ENCODE measurements around the gene SLAMF8.

DNA sequence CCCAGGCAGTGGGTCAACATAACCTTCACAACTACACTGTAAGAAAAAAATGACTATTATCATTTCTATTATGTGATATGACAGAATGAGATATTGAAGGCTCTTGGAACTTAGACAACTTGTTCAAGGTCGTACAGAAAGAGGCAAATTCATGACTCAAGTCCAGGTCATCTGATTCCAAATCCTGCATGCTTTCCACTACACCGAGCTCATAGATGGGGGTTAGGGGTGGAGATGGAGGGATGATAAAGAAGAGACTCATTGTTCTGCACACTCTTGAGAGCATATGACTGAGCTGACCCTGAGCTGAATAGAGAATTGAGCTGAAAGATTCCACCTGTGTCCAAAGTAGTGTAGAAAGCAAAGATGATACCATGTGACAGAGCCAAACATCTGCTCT lies 21.7 kb upstream of the SLAMF8 start:
- TF ChIP-seq, protein P1, sequence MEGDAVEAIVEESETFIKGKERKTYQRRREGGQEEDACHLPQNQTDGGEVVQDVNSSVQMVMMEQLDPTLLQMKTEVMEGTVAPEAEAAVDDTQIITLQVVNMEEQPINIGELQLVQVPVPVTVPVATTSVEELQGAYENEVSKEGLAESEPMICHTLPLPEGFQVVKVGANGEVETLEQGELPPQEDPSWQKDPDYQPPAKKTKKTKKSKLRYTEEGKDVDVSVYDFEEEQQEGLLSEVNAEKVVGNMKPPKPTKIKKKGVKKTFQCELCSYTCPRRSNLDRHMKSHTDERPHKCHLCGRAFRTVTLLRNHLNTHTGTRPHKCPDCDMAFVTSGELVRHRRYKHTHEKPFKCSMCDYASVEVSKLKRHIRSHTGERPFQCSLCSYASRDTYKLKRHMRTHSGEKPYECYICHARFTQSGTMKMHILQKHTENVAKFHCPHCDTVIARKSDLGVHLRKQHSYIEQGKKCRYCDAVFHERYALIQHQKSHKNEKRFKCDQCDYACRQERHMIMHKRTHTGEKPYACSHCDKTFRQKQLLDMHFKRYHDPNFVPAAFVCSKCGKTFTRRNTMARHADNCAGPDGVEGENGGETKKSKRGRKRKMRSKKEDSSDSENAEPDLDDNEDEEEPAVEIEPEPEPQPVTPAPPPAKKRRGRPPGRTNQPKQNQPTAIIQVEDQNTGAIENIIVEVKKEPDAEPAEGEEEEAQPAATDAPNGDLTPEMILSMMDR (IDR thresholded peaks at IDR 0.05; ENCODE audit: low read depth, low read length, missing input control) = no peak
- no peak for TF ChIP-seq YY1 (IDR thresholded peaks at IDR 0.05)
